GM18508 (cell line): Measurements from ENCODE around the gene SLAIN1.
A peak's percentile ranks its signal among the peaks of the same experiment; 100 is the strongest.

Experiments used
- ATAC-seq: cut with Tn5 transposase; IDR thresholded peaks from one replicate; pipeline ENCODE4 v1.9.1; 2021; ENCODE audit warnings: moderate number of reproducible peaks; ENCODE audit not compliant: insufficient read depth, unreplicated experiment

The SLAIN1 gene

GRCh38 chr13:77703408-77703807 lies 5.9 kb downstream of the SLAIN1 start:
- no peak for ATAC-seq

- no peak for ATAC-seq
Observed at GRCh38 chr13:77714119-77714755, 16.8 kb downstream of the SLAIN1 start.

- ATAC-seq = no peak
Observed at GRCh38 chr13:77715233-77715891, 17.9 kb downstream of the SLAIN1 start.

- no peak for ATAC-seq
Observed at GRCh38 chr13:77716692-77717091, 19.2 kb downstream of the SLAIN1 start.

- no peak for ATAC-seq
Observed at GRCh38 chr13:77717508-77717907, 20.0 kb downstream of the SLAIN1 start.

- no peak for ATAC-seq
Observed at GRCh38 chr13:77719128-77719527, 21.6 kb downstream of the SLAIN1 start.

GRCh38 chr13:77720988-77721387 lies 23.5 kb downstream of the SLAIN1 start:
- ATAC-seq = no peak

GRCh38 chr13:77724092-77724491 lies 26.6 kb downstream of the SLAIN1 start:
- peak; percentile 73 for ATAC-seq

- ATAC-seq = no peak
Observed at GRCh38 chr13:77725071-77725470, 27.6 kb downstream of the SLAIN1 start.

- no peak for ATAC-seq
Observed at GRCh38 chr13:77728265-77729125, 31.0 kb downstream of the SLAIN1 start.

GRCh38 chr13:77729502-77730221 lies 32.2 kb downstream of the SLAIN1 start:
- peak; percentile 94 for ATAC-seq

GRCh38 chr13:77730572-77730971 lies 33.1 kb downstream of the SLAIN1 start:
- ATAC-seq = no peak

- ATAC-seq = no peak
Observed at GRCh38 chr13:77732287-77732686, 34.8 kb downstream of the SLAIN1 start.

GRCh38 chr13:77733674-77734073 lies 36.2 kb downstream of the SLAIN1 start:
- no peak for ATAC-seq

- ATAC-seq = peak; percentile 92
Observed at GRCh38 chr13:77737583-77738200, 40.2 kb downstream of the SLAIN1 start.

GRCh38 chr13:77740097-77740735 lies 42.7 kb downstream of the SLAIN1 start:
- no peak for ATAC-seq

GRCh38 chr13:77740931-77741596 lies 43.6 kb downstream of the SLAIN1 start:
- ATAC-seq = no peak

- no peak for ATAC-seq
Observed at GRCh38 chr13:77741597-77741972, 44.1 kb downstream of the SLAIN1 start.

GRCh38 chr13:77742801-77743200 lies 45.3 kb downstream of the SLAIN1 start:
- ATAC-seq = no peak
